Peyer's patch (tissue), 4 donors: Measurements from ENCODE around the gene CPT1B.

Experiments
- POLR2A ChIP-seq, 2 donors: fragments of 450-650 bp; IDR thresholded peaks; one replicate each; pipeline ENCODE4 v1.5.1; 2017; ENCODE audit warnings: antibody characterized with exemption in 2 of 2, mild to moderate bottlenecking in 2 of 2, moderate library complexity in 2 of 2
- TF ChIP-seq, protein P1 (sequence below), 6 experiments: fragments of 450-650 bp in 4 of 6; fragments of 200-600 bp in 2 of 6; sonication (generic) in 1 of 6; IDR thresholded peaks; one replicate each; pipeline ENCODE4 v1.5.1; 2017 to 2019; ENCODE audit warnings: antibody characterized with exemption in 6 of 6, mild to moderate bottlenecking in 3 of 6, moderate library complexity in 1 of 6

DNA sequence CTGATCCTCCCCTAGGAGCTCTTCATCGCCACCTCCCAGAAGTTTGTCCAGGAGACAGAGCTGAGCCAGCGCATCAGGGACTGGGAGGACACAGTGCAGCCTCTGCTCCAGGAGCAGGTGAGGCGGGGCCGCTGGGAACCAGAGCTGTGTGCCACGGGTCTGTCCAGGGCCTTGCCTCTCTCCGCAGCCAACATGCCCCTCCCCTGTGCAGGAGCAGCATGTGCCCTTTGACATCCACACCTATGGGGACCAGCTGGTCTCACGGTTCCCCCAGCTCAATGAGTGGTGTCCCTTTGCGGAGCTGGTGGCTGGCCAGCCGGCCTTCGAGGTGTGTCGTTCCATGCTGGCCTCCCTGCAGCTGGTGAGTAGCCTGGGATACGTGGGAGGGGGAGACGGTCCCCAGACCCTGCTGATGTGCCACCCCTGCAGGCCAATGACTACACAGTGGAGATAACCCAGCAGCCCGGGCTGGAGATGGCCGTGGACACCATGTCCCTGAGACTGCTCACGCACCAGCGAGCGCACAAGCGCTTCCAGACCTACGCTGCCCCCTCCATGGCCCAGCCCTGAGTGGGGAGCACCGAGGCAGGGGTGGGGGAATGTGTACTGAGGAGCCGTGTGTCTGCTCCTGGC, 55.3 kb downstream of the CPT1B start:
- TF ChIP-seq POLR2A (IDR thresholded peaks at IDR 0.05), result no peak
- TF ChIP-seq, protein P1, sequence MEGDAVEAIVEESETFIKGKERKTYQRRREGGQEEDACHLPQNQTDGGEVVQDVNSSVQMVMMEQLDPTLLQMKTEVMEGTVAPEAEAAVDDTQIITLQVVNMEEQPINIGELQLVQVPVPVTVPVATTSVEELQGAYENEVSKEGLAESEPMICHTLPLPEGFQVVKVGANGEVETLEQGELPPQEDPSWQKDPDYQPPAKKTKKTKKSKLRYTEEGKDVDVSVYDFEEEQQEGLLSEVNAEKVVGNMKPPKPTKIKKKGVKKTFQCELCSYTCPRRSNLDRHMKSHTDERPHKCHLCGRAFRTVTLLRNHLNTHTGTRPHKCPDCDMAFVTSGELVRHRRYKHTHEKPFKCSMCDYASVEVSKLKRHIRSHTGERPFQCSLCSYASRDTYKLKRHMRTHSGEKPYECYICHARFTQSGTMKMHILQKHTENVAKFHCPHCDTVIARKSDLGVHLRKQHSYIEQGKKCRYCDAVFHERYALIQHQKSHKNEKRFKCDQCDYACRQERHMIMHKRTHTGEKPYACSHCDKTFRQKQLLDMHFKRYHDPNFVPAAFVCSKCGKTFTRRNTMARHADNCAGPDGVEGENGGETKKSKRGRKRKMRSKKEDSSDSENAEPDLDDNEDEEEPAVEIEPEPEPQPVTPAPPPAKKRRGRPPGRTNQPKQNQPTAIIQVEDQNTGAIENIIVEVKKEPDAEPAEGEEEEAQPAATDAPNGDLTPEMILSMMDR (IDR thresholded peaks at IDR 0.05), result no peak
